ENCODE results near the gene HAPSTR1.

Gene HAPSTR1

GRCh38 chr16:9090960-9091866, at the start of gene HAPSTR1:
Gene HAPSTR1 (plus strand): TSS chr16:9091644. CDS start chr16:9092045, 401 bp downstream.
- ChIA-PET CTCF (interaction anchor here (0.6 to 1.2 kb wide), 2 partner anchors 42 to 187 kb away, joined by 4 read pairs; no protein-coding TSS in a partner anchor), POLR2A (interaction anchor here (0.5 to 3.2 kb wide), 38 partner anchors 8 to 1672 kb away, joined by 3 to 76 read pairs (median 4); partner anchors contain the start of genes CARHSP1, EMP2, PMM2 and TMEM186)
- no peak for TF ChIP-seq ZNF302 (tag by site-specific recombination; IDR thresholded peaks at IDR 0.05; ENCODE audit: low read depth)
- TF ChIP-seq PRDM4 (tag by site-specific recombination; IDR thresholded peaks at IDR 0.05), result peak; percentile 38; the same call in 1 of the 2 replicates
- TF ChIP-seq, protein P1, sequence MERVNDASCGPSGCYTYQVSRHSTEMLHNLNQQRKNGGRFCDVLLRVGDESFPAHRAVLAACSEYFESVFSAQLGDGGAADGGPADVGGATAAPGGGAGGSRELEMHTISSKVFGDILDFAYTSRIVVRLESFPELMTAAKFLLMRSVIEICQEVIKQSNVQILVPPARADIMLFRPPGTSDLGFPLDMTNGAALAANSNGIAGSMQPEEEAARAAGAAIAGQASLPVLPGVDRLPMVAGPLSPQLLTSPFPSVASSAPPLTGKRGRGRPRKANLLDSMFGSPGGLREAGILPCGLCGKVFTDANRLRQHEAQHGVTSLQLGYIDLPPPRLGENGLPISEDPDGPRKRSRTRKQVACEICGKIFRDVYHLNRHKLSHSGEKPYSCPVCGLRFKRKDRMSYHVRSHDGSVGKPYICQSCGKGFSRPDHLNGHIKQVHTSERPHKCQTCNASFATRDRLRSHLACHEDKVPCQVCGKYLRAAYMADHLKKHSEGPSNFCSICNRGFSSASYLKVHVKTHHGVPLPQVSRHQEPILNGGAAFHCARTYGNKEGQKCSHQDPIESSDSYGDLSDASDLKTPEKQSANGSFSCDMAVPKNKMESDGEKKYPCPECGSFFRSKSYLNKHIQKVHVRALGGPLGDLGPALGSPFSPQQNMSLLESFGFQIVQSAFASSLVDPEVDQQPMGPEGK (tag by site-specific recombination; IDR thresholded peaks at IDR 0.05), result peak; percentile 97
- no peak for TF ChIP-seq ZNF155 (tag by site-specific recombination; IDR thresholded peaks at IDR 0.05)
- TF ChIP-seq, protein P2, sequence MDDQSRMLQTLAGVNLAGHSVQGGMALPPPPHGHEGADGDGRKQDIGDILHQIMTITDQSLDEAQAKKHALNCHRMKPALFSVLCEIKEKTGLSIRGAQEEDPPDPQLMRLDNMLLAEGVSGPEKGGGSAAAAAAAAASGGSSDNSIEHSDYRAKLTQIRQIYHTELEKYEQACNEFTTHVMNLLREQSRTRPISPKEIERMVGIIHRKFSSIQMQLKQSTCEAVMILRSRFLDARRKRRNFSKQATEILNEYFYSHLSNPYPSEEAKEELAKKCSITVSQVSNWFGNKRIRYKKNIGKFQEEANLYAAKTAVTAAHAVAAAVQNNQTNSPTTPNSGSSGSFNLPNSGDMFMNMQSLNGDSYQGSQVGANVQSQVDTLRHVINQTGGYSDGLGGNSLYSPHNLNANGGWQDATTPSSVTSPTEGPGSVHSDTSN (CRISPR knock-in tag; IDR thresholded peaks at IDR 0.05), result peak; percentile 86; the same call in 1 of the 2 replicates
- no peak for TF ChIP-seq WT1 (tag by site-specific recombination; IDR thresholded peaks at IDR 0.05)
- peak; percentile 77 for TF ChIP-seq EGR2 (tag by site-specific recombination; IDR thresholded peaks at IDR 0.05; ENCODE audit: low read depth)
- TF ChIP-seq ZBTB21 (tag by site-specific recombination; IDR thresholded peaks at IDR 0.05), result no peak
- TF ChIP-seq GLI4 (tag by site-specific recombination; IDR thresholded peaks at IDR 0.05), result no peak
- peak; percentile 81; the same call in 1 of the 2 replicates for TF ChIP-seq HOXC10 (CRISPR knock-in tag; IDR thresholded peaks at IDR 0.05)
- TF ChIP-seq ZNF366 (tag by site-specific recombination; conservative IDR thresholded peaks at IDR 0.05), result peak; percentile 100
- peak; percentile 80 for TF ChIP-seq KLF1 (tag by site-specific recombination; IDR thresholded peaks at IDR 0.05)
- TF ChIP-seq, protein P3, sequence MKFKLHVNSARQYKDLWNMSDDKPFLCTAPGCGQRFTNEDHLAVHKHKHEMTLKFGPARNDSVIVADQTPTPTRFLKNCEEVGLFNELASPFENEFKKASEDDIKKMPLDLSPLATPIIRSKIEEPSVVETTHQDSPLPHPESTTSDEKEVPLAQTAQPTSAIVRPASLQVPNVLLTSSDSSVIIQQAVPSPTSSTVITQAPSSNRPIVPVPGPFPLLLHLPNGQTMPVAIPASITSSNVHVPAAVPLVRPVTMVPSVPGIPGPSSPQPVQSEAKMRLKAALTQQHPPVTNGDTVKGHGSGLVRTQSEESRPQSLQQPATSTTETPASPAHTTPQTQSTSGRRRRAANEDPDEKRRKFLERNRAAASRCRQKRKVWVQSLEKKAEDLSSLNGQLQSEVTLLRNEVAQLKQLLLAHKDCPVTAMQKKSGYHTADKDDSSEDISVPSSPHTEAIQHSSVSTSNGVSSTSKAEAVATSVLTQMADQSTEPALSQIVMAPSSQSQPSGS (tag by site-specific recombination; IDR thresholded peaks at IDR 0.05; ENCODE audit: low read depth), result peak; percentile 86
- TF ChIP-seq, protein P4, sequence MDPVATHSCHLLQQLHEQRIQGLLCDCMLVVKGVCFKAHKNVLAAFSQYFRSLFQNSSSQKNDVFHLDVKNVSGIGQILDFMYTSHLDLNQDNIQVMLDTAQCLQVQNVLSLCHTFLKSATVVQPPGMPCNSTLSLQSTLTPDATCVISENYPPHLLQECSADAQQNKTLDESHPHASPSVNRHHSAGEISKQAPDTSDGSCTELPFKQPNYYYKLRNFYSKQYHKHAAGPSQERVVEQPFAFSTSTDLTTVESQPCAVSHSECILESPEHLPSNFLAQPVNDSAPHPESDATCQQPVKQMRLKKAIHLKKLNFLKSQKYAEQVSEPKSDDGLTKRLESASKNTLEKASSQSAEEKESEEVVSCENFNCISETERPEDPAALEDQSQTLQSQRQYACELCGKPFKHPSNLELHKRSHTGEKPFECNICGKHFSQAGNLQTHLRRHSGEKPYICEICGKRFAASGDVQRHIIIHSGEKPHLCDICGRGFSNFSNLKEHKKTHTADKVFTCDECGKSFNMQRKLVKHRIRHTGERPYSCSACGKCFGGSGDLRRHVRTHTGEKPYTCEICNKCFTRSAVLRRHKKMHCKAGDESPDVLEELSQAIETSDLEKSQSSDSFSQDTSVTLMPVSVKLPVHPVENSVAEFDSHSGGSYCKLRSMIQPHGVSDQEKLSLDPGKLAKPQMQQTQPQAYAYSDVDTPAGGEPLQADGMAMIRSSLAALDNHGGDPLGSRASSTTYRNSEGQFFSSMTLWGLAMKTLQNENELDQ (tag by site-specific recombination; IDR thresholded peaks at IDR 0.05; ENCODE audit: low read depth), result no peak
- no peak for TF ChIP-seq INSM2 (tag by site-specific recombination; IDR thresholded peaks at IDR 0.05)
- TF ChIP-seq ZNF488 (tag by site-specific recombination; IDR thresholded peaks at IDR 0.05), result no peak
- no peak for TF ChIP-seq SCRT2 (tag by site-specific recombination; IDR thresholded peaks at IDR 0.05)
- TF ChIP-seq ZNF843 (tag by site-specific recombination; IDR thresholded peaks at IDR 0.05), result 0 out of 2 replicates have a peak, but pooled peaks have one; percentile 40
- TF ChIP-seq, protein P5, sequence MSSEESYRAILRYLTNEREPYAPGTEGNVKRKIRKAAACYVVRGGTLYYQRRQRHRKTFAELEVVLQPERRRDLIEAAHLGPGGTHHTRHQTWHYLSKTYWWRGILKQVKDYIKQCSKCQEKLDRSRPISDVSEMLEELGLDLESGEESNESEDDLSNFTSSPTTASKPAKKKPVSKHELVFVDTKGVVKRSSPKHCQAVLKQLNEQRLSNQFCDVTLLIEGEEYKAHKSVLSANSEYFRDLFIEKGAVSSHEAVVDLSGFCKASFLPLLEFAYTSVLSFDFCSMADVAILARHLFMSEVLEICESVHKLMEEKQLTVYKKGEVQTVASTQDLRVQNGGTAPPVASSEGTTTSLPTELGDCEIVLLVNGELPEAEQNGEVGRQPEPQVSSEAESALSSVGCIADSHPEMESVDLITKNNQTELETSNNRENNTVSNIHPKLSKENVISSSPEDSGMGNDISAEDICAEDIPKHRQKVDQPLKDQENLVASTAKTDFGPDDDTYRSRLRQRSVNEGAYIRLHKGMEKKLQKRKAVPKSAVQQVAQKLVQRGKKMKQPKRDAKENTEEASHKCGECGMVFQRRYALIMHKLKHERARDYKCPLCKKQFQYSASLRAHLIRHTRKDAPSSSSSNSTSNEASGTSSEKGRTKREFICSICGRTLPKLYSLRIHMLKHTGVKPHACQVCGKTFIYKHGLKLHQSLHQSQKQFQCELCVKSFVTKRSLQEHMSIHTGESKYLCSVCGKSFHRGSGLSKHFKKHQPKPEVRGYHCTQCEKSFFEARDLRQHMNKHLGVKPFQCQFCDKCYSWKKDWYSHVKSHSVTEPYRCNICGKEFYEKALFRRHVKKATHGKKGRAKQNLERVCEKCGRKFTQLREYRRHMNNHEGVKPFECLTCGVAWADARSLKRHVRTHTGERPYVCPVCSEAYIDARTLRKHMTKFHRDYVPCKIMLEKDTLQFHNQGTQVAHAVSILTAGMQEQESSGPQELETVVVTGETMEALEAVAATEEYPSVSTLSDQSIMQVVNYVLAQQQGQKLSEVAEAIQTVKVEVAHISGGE (tag by site-specific recombination; conservative IDR thresholded peaks at IDR 0.05; ENCODE audit: low read depth), result no peak; the same call in 1 of the 2 replicates

More at GRCh38 chr16:9090960-9091866, at the start of gene HAPSTR1:
- Histone ChIP-seq H3K4me3 (ENCODE audit: low read depth, low read length) (peak within 1 kb of the TSS; percentile 99), H3K9me3 (ENCODE audit: control insufficient read depth, insufficient read depth, low read depth, low read length) (no peaks in the 10 kb centered on the region), H3K36me3 (ENCODE audit: control insufficient read depth in 2 of 2, insufficient read depth in 1 of 2, low read length in 2 of 2) (peaks cover 4 to 34% of the 10 kb centered on the region in 2 experiments; a peak in 2 of 3 replicates), H3K27ac (ENCODE audit: extremely low read depth, low read depth, low read length) (peak within 1 kb of the TSS; percentile 89), H3K4me1 (ENCODE audit: control insufficient read depth, insufficient read depth, low read length) (peaks cover 9% of the 10 kb centered on the region)

Measured in HEK293 (cell line).